RWPE1 (cell line): ENCODE data around the gene RND2.
"Not testable (repeated sequence)": the region's sequence is repeated elsewhere in the genome, so short reads cannot be mapped to it uniquely, and the experiment has no call there.

Experiments used
- CTCF ChIA-PET: fragments of 350-600 bp; sonication (Branson Sonifier 250); formaldehyde crosslinking; extraction: SDS; loops from one replicate; lab custom pipeline; 2021; lab: Yijun Ruan, JAX
- POLR2A ChIA-PET: fragments of 400-600 bp; formaldehyde crosslinking; extraction: SDS; loops from one replicate; lab custom pipeline; 2020; ENCODE audit warnings: antibody characterized with exemption; ENCODE audit not compliant: low non-redundant PET; lab: Yijun Ruan, JAX
- DNase-seq: peaks from one replicate; pipeline ENCODE4 v3.0.0; 2012; ENCODE audit warnings: low spot score
- H3K27ac ChIP-seq: fragments of 450-650 bp; 2 replicates; pipeline ENCODE4 v1.5.1; 2017
- CTCF ChIP-seq: fragments of 450-650 bp; conservative IDR thresholded peaks from 2 replicates; pipeline ENCODE4 v1.5.1; 2017; ENCODE audit warnings: low read depth, mild to moderate bottlenecking

RND2 gene

GRCh38 chr17:42997390-42997983 lies 27.5 kb upstream of the RND2 start:
- ChIA-PET POLR2A (interaction anchor here (0.8 to 1.5 kb wide), 4 partner anchors 10 to 419 kb away, joined by 3 to 5 read pairs (median 4); partner anchors contain the start of gene PSME3), CTCF (interaction anchor here (0.6 to 1.2 kb wide), 6 partner anchors 10 to 172 kb away, joined by 3 to 5 read pairs (median 3); partner anchors contain the start of genes PTGES3L and RUNDC1)
- no peak for TF ChIP-seq CTCF
- peak overlapping the region; percentile 89 for H3K27ac ChIP-seq
- no peak for DNase-seq

- ChIA-PET POLR2A (interaction anchor here (0.5 to 1.5 kb wide), 6 partner anchors 11 to 457 kb away, joined by 3 to 5 read pairs (median 4); partner anchors contain the start of gene PSME3), CTCF (interaction anchor here (0.6 to 1.2 kb wide), 6 partner anchors 11 to 173 kb away, joined by 3 to 5 read pairs (median 3); partner anchors contain the start of genes PTGES3L and RUNDC1)
- TF ChIP-seq CTCF = peak; percentile 84
- peak; percentile 94 for DNase-seq
- peak within 1 kb of the TSS; percentile 89 for H3K27ac ChIP-seq
Measured at GRCh38 chr17:42997984-42998938, 26.8 kb upstream of the RND2 start, which contains the start of gene RPL27. TSS of gene RPL27 (plus strand) at chr17:42998419. CDS start at chr17:42998751, 332 bp downstream.

- no peak for DNase-seq
- ChIA-PET POLR2A (interaction anchor here (0.5 to 1.5 kb wide), 3 partner anchors 130 to 458 kb away, joined by 4 to 5 read pairs (median 4); partner anchors contain the start of gene PSME3), CTCF (no interaction called here)
- TF ChIP-seq CTCF = no peak
- H3K27ac ChIP-seq = peak overlapping the region; percentile 89
Measured at GRCh38 chr17:42999003-42999525, 26.0 kb upstream of the RND2 start.

DNA sequence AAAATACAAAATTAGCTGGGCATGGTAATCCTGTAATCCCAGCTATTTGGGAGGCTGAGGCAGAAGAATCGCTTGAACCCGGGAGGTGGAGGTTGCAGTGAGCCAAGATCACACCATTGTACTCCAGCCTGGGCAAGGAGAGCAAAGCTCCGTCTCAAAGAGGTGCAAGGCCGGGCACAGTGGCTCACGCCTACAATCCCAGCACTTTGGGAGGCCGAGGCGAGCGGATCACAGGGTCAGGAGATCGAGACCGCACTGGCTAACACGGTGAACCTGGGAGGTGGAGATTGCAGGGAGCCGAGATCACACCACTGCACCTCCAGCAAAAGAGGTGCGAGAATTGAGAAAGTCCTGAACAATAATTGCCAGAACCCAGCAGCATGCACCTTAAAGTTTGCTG lies 24.1 kb upstream of the RND2 start:
- CTCF ChIA-PET, POLR2A ChIA-PET, DNase-seq: not testable (repeated sequence)
- H3K27ac ChIP-seq = peak overlapping the region; percentile 90

- no peak; the same call in 1 of the 2 replicates for TF ChIP-seq CTCF
- CTCF ChIA-PET = interaction anchor here (0.6 kb wide), 1 partner anchor 558 kb away, joined by 5 read pairs; no protein-coding TSS in a partner anchor
Measured at GRCh38 chr17:43003542-43004172, 21.4 kb upstream of the RND2 start.

GRCh38 chr17:43006639-43007551 lies 18.1 kb upstream of the RND2 start, which contains the start of gene IFI35:
TSS of gene IFI35 (plus strand) at chr17:43006784. CDS start at chr17:43006948, 164 bp downstream.
- peak within 1 kb of the TSS; percentile 95 for H3K27ac ChIP-seq
- CTCF ChIA-PET = no interaction called here
- peak; percentile 71 for DNase-seq
- TF ChIP-seq CTCF = peak; percentile 28; the same call in 1 of the 2 replicates
- POLR2A ChIA-PET = no interaction called here

More at GRCh38 chr17:43003542-43004172, 21.4 kb upstream of the RND2 start:
- no peak for DNase-seq
- POLR2A ChIA-PET = interaction anchor here (0.7 kb wide), 1 partner anchor 40 kb away, joined by 3 read pairs; no protein-coding TSS in a partner anchor
- H3K27ac ChIP-seq = peak overlapping the region; percentile 90
